ENCODE results near the gene EFHD1.

GRCh38 chr2:232588680-232589585 is 44.5 kb upstream of the EFHD1 start:
- TF ChIP-seq, protein P1, sequence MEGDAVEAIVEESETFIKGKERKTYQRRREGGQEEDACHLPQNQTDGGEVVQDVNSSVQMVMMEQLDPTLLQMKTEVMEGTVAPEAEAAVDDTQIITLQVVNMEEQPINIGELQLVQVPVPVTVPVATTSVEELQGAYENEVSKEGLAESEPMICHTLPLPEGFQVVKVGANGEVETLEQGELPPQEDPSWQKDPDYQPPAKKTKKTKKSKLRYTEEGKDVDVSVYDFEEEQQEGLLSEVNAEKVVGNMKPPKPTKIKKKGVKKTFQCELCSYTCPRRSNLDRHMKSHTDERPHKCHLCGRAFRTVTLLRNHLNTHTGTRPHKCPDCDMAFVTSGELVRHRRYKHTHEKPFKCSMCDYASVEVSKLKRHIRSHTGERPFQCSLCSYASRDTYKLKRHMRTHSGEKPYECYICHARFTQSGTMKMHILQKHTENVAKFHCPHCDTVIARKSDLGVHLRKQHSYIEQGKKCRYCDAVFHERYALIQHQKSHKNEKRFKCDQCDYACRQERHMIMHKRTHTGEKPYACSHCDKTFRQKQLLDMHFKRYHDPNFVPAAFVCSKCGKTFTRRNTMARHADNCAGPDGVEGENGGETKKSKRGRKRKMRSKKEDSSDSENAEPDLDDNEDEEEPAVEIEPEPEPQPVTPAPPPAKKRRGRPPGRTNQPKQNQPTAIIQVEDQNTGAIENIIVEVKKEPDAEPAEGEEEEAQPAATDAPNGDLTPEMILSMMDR (conservative IDR thresholded peaks at IDR 0.05; ENCODE audit: low read depth in 2 of 2) = no peak
- TF ChIP-seq NANOG (IDR thresholded peaks at IDR 0.05; ENCODE audit: borderline replicate concordance) (no peak), EZH2 (IDR thresholded peaks at IDR 0.05; ENCODE audit: low read depth, unreplicated experiment) (no peak), EZH2phosphoT487 (IDR thresholded peaks at IDR 0.05; ENCODE audit: unreplicated experiment) (no peak), POLR2AphosphoS5 (IDR thresholded peaks at IDR 0.05; ENCODE audit: low read depth) (no peak), STAT1 (IDR thresholded peaks at IDR 0.05; ENCODE audit: unreplicated experiment) (no peak), JUNB (IDR thresholded peaks at IDR 0.05; ENCODE audit: unreplicated experiment) (no peak), ETS1 (IDR thresholded peaks at IDR 0.05) (no peak)
- TF ChIP-seq, protein P2, sequence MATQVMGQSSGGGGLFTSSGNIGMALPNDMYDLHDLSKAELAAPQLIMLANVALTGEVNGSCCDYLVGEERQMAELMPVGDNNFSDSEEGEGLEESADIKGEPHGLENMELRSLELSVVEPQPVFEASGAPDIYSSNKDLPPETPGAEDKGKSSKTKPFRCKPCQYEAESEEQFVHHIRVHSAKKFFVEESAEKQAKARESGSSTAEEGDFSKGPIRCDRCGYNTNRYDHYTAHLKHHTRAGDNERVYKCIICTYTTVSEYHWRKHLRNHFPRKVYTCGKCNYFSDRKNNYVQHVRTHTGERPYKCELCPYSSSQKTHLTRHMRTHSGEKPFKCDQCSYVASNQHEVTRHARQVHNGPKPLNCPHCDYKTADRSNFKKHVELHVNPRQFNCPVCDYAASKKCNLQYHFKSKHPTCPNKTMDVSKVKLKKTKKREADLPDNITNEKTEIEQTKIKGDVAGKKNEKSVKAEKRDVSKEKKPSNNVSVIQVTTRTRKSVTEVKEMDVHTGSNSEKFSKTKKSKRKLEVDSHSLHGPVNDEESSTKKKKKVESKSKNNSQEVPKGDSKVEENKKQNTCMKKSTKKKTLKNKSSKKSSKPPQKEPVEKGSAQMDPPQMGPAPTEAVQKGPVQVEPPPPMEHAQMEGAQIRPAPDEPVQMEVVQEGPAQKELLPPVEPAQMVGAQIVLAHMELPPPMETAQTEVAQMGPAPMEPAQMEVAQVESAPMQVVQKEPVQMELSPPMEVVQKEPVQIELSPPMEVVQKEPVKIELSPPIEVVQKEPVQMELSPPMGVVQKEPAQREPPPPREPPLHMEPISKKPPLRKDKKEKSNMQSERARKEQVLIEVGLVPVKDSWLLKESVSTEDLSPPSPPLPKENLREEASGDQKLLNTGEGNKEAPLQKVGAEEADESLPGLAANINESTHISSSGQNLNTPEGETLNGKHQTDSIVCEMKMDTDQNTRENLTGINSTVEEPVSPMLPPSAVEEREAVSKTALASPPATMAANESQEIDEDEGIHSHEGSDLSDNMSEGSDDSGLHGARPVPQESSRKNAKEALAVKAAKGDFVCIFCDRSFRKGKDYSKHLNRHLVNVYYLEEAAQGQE (IDR thresholded peaks at IDR 0.05; ENCODE audit: unreplicated experiment) = no peak

Measured in GM23338 (cell line).